Smooth muscle cell (in vitro differentiated cells): ENCODE measurements around the gene AFAP1L2. TPM values are rescaled to one million over a fixed set of nuclear protein-coding genes. Genes with fewer than 3 reads are reported as not detected.

Source experiments
- DNase-seq: peaks from one replicate; lab custom pipeline; 2025; ENCODE audit not compliant: unreplicated experiment; lab: John Stamatoyannopoulos, UW
- H2AFZ ChIP-seq: fragments of 200-600 bp; sonication (generic); 2 replicates; pipeline ENCODE4 v1.6.0; 2016; ENCODE audit warnings: antibody characterized with exemption, low read depth, mild to moderate bottlenecking
- H3F3A ChIP-seq: fragments of 200-600 bp; sonication (generic); 2 replicates; pipeline ENCODE4 v1.6.0; 2017; ENCODE audit warnings: antibody characterized with exemption, low read depth
- H3K27ac ChIP-seq: fragments of 200-600 bp; sonication (generic); 2 replicates; pipeline ENCODE4 v1.5.1; 2016; ENCODE audit warnings: low read depth, mild to moderate bottlenecking
- H3K27me3 ChIP-seq: fragments of 200-600 bp; sonication (generic); 2 replicates; pipeline ENCODE4 v1.6.1; 2016; ENCODE audit warnings: low read depth, mild to moderate bottlenecking
- H3K36me3 ChIP-seq: fragments of 200-600 bp; sonication (generic); 2 replicates; pipeline ENCODE4 v1.5.1; 2016; ENCODE audit warnings: low read depth
- H3K4me1 ChIP-seq: fragments of 200-600 bp; sonication (generic); 2 replicates; pipeline ENCODE4 v1.5.1; 2016; ENCODE audit warnings: low read depth
- H3K4me2 ChIP-seq: fragments of 200-600 bp; sonication (generic); 2 replicates; pipeline ENCODE4 v1.6.0; 2016; ENCODE audit warnings: mild to moderate bottlenecking
- H3K4me3 ChIP-seq: fragments of 200-600 bp; sonication (generic); 2 replicates; pipeline ENCODE4 v1.5.1; 2016; ENCODE audit warnings: mild to moderate bottlenecking
- H3K79me2 ChIP-seq: fragments of 200-600 bp; sonication (generic); 2 replicates; pipeline ENCODE4 v1.6.0; 2016; ENCODE audit warnings: low read depth, mild to moderate bottlenecking
- H3K9ac ChIP-seq: fragments of 200-600 bp; sonication (generic); 2 replicates; pipeline ENCODE4 v1.6.0; 2016; ENCODE audit warnings: low read depth
- H3K9me3 ChIP-seq: fragments of 200-600 bp; sonication (generic); replicated peaks from 2 replicates; pipeline ENCODE4 v1.5.1; 2016; ENCODE audit warnings: low read depth
- H4K20me1 ChIP-seq: fragments of 200-600 bp; sonication (generic); 2 replicates; pipeline ENCODE4 v1.6.0; 2016; ENCODE audit warnings: low read depth
- CTCF ChIP-seq: fragments of 200-600 bp; sonication (generic); IDR thresholded peaks from 2 replicates; pipeline ENCODE4 v1.5.1; 2017; ENCODE audit warnings: borderline replicate concordance, mild to moderate bottlenecking, antibody characterized with exemption; ENCODE audit not compliant: insufficient read depth, poor library complexity, severe bottlenecking
- WGBS: methylation state at CpG from one replicate; pipeline ENCODE4 v1.1.7; 2016; ENCODE audit warnings: low lambda C conversion rate; 5-methylcytosine and 5-hydroxymethylcytosine counted together
- polyA plus RNA-seq: library from polyadenylated mRNA; unstranded; fragments of >200 nt; fragmentation: Nextera tagmentation; extraction: Ambion mirVana; gene quantifications from 2 replicates; pipeline ENCODE4 v1.2.1, GENCODE V29; 2016
- total RNA-seq: library from RNA; depleted of rRNA; stranded (reverse); fragments of >200 nt; gene quantifications from 2 replicates; pipeline ENCODE4 v1.2.3, GENCODE V29; 2014

AFAP1L2 gene
- total and polyA plus RNA-seq, 2 experiments from 2014 or later: 43.3 to 47.2 TPM

GRCh38 chr10:114359953-114360345, 44.4 kb downstream of the AFAP1L2 start:
- H2AFZ ChIP-seq: no peak overlapping the region
- H3K9ac ChIP-seq: no peak overlapping the region
- H3K79me2 ChIP-seq: peaks cover 80% of the 10 kb centered on the region
- DNase-seq: no peak
- peaks cover 44% of the 10 kb centered on the region for H4K20me1 ChIP-seq
- no peaks in the 10 kb centered on the region for H3K36me3 ChIP-seq
- no peak for TF ChIP-seq CTCF
- H3K27ac ChIP-seq: no peak overlapping the region
- H3K27me3 ChIP-seq: no peaks in the 10 kb centered on the region
- H3K4me2 ChIP-seq: peak overlapping the region; percentile 20
- 94% methylated on average over 2 of the region's 2 CpGs for WGBS
- peaks cover 18% of the 10 kb centered on the region for H3F3A ChIP-seq
- H3K4me3 ChIP-seq: no peak overlapping the region
- peaks cover 27% of the 10 kb centered on the region for H3K4me1 ChIP-seq
- peaks cover 4% of the 10 kb centered on the region for H3K9me3 ChIP-seq

- H3K36me3 ChIP-seq: no peaks in the 10 kb centered on the region
Observed at GRCh38 chr10:114359041-114359952, 45.0 kb downstream of the AFAP1L2 start.

GRCh38 chr10:114357515-114357996, 46.7 kb downstream of the AFAP1L2 start:
- peak overlapping the region; percentile 73 for H3K4me2 ChIP-seq

More at GRCh38 chr10:114359041-114359952, 45.0 kb downstream of the AFAP1L2 start:
- H4K20me1 ChIP-seq: peaks cover 50% of the 10 kb centered on the region
- DNase-seq: no peak
- H3K27me3 ChIP-seq: no peaks in the 10 kb centered on the region
- no peak overlapping the region for H2AFZ ChIP-seq
- peak overlapping the region; percentile 20 for H3K4me2 ChIP-seq
- H3K9ac ChIP-seq: no peak overlapping the region
- TF ChIP-seq CTCF: no peak
- WGBS: 56% methylated on average over 3 of the region's 3 CpGs
- H3K79me2 ChIP-seq: peaks cover 80% of the 10 kb centered on the region
- H3K4me1 ChIP-seq: peaks cover 27% of the 10 kb centered on the region
- H3K4me3 ChIP-seq: no peak overlapping the region
- H3F3A ChIP-seq: peaks cover 18% of the 10 kb centered on the region
- peaks cover 4% of the 10 kb centered on the region for H3K9me3 ChIP-seq
- H3K27ac ChIP-seq: no peak overlapping the region

More at GRCh38 chr10:114357515-114357996, 46.7 kb downstream of the AFAP1L2 start:
- Histone ChIP-seq H4K20me1 (peaks cover 62% of the 10 kb centered on the region), H3K4me3 (no peak overlapping the region), H3K79me2 (peaks cover 76% of the 10 kb centered on the region), H2AFZ (no peak overlapping the region), H3K36me3 (no peaks in the 10 kb centered on the region), H3K9me3 (no peaks in the 10 kb centered on the region), H3F3A (peaks cover 15% of the 10 kb centered on the region), H3K27ac (peak overlapping the region; percentile 71), H3K9ac (no peak overlapping the region), H3K4me1 (peaks cover 27% of the 10 kb centered on the region), H3K27me3 (no peaks in the 10 kb centered on the region)
- no peak for DNase-seq
- no peak for TF ChIP-seq CTCF
- 38% methylated on average over 2 of the region's 2 CpGs for WGBS
